GM18498 (cell line): ENCODE measurements around the gene APRT.
"Not testable (repeated sequence)": the region's sequence is repeated elsewhere in the genome, so short reads cannot be mapped to it uniquely, and the experiment has no call there.

ENCODE experiments used
- ATAC-seq: cut with Tn5 transposase; IDR thresholded peaks from one replicate; pipeline ENCODE4 v1.9.1; 2021; ENCODE audit warnings: mild to moderate bottlenecking, moderate library complexity; ENCODE audit not compliant: unreplicated experiment

APRT gene

DNA sequence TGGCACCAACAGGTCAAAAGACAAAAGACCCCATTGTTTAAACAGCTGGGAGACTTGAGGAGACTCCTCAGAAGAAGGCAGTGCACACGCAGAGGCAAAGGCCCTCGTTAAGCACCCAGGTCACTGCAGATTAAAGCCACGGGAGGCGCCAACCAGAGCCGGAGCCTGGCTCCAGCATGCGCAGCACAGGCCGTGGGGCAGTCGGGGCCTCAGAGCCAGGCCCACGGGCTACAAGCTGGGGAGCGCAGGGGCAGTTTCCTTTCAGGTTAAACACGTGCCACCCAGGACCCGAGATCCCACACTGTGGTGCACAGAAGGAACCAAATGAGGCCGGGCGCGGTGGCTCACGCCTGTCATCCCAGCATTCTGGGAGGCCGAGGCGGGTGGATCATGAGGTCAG, 35.9 kb downstream of the APRT start:
- no peak for ATAC-seq

DNA sequence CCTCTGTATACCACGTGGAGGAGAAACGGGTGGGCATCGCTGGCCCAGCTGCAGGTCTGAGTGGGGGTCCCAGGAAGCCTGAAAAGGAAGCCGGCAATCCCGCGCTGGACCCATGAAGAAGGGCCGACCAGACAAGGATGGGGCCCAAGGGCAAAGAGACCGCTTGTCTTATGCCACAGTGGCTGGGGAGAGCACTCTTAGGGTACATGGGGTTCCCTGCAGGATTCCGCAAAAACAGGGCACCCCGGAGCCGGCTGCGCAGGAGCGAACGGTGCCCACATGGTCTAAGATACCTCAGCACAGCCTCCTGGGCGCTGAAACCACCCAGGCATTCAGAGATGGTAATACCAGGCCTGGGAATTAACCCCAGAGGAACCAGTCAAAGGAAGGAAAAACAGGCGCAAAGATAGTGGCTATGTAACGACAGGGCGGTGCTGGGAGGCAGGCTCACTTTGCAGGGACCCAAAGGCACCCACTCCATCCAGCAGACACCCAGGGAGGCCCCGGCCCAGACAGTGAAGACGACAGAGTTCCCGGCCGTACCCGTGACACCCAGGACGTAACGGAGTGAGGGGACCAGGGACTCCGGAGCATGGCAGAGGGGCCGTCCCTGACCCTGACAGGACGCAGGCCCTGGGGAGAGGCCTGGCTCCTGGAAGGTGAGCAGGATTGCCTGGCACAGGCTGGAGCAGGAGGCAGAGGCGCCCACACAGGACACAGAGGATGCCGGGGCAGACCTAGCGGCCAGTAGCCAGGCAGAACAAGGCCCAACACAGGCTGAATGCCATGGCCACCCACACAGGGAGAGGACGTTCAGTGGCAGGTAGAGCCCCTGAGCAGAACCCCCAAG, 37.0 kb downstream of the APRT start:
- ATAC-seq = no peak

DNA sequence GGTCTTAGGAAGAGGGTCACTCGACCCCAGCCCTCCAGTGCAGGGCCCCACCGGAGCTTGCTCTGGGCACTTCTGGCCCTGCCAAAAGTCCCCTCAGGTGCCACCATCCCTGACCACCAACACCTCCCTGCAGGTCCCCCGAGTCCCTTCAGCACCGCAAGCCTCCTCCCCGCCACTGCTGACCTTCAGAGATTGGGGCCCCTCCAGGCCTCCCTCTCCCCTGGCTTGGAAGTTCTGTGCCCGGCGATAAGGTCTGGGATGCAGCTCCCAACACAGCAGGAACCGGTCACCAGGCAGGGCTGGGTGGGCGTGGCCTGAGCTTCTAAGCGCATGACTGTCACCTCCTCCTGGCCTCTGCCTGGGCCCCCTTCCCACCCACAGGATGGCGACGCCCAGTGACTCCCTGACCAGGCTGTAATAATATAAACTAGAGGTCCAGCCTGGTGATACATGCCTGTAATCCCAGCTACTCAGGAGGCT, 37.9 kb downstream of the APRT start:
- ATAC-seq = no peak

DNA sequence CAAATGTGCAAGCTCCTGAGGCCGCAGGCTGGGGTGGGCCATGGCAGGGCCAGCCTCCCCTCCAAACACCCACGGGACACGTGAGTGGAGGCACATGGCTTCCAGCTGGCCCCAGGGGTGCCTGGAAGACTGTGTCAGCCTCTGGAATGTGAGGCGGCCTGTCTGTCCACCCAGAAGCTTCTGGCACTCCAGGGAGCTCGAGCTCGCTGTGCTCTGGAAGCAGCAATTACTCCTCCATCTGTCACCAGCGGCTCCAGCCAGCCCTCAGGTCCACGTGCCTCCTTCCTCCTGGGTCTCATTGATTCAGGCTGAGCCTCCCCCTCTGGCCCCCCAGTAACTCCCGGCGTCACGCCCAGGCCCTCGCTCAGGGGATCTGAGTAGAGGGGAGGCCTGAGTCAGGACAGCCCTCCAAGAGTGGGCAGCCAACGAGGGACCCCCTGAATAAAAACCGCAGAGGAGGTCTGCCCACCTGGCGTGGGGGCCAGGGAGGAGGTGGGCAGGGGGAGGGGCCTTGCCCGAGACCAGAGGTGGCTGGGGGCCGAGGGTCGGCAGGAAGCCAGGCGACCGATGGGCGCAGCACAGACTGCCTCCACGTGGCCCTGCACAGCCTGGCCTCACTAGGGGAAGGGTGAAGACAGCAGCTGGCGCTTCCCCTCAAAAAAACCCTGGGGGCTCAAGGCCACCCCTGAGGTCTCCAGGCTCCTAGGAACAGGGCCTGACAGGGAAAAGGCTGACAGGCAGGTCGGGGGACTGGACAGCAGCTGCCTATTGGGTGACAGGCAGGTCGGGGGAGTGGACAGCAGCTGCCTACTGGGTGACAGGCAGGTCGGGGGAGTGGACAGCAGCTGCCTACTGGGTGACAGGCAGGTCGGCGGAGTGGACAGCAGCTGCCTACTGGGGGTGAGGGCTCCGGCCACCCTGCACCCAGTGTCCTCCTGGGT, 38.6 kb downstream of the APRT start:
- ATAC-seq = no peak

DNA sequence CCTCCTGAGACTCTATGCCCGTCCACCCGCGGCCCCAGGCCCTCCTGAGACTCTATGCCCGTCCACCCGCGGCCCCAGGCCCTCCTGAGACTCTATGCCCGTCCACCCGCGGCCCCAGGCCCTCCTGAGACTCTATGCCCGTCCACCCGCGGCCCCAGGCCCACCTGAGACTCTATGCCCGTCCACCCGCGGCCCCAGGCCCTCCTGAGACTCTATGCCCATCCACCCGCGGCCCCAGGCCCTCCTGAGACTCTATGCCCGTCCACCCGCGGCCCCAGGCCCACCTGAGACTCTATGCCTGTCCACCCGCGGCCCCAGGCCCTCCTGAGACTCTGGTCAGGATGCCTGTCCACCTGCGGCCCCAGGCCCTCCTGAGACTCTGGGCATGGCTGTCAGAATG, 39.9 kb downstream of the APRT start:
- ATAC-seq = not testable (repeated sequence)

DNA sequence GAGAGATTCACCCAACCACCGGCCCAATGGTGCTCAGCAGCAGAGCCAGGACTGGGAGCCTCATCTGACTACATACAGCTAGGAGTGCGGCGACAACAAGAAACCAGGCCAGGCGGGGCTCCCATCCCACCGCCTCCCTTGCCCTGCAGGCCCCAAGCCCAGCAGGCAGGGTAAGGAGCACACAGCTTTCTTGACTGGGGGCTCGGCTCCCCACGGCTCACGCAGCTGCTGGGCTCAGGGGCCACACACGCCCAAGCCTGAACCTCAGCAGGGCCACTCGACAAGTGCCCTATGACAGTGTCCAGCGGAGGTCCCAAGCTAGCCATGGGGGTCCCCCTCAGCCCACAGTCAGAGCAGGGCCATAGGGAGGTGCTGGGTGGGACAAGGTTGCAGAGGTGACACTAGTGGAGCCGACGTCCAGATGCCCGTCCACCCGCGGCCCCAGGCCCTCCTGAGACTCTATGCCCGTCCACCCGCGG, 40.4 kb downstream of the APRT start:
- no peak for ATAC-seq

DNA sequence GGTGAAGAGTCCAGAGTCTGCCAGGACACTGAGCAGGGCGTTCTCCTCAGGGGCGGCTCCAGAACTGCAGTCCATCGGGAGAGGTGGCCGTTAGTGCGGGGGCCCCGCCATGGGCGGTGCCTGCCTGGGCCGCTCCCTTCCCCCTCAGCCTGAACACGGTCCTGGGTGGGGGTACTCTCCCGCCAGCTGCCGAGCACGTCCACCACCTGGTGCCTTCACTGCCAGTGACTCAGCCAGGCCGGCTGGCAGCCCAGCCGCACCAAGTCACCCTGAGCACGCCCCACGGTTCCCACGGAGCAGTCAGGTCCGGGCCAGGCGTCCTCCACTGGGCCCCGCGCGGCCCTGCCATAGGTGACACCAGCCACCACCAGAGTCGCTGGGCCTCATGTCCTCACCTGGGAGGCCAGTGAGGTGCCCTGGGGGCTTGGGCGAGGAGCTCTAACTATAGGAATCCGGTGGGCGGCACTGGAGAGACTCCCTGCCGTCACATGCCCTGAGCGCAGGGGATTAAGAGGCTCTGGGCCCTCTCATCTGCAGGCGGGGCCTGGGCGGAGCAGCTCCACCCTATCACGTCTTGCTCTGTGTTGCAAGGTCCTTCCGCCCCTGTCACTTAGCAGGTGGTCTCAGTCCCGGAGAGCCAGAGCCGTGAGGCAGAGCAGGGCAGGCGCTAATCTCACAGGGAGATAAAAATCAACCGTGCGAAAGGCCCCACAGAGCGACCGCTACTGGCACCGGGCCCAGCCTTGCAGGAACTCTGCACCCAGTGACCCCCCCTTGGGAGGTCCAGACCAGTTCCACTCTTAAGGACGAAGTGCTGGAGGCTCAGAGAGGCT, 41.1 kb downstream of the APRT start:
- no peak for ATAC-seq

DNA sequence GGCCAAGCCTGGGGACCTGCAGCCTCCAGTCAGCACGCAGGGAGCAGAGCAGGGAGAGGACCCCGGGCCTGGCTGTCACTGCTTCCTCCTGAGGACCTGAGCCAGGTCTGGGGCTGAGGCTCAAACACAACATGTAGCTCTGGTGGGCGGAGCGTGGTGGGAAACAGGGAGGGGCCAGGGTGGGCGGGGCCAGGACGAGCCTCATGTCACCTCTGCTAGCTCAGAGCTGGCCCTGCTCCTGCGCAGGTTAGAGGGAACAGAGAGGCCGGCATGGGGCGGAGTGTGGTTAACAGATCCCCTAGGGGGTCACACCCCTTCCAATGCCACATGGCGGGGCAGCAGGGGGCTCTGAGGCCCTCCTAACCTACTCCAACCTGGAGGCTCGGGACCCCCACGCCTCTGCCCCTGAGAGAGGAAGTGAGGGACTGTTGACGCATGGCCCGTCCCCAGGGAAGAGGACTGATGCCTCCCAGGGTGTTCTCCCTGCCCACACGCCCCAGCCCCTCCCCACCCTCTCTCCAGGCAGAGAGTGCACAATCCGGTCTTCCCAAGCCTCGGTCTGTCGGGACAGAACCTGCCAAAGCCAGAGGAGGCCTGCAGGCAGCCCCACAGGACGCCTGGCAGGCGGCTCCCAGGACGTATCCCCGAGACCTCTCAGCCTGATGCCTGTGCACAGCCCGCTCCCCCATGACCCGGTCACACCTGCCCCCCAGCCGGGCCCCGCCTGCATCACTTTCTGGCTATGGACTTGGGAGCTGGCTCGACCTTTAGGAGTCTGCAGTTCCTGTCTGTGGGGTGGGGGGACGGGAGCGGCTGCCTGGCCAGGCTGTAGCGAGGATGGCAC, 41.9 kb downstream of the APRT start:
- no peak for ATAC-seq

DNA sequence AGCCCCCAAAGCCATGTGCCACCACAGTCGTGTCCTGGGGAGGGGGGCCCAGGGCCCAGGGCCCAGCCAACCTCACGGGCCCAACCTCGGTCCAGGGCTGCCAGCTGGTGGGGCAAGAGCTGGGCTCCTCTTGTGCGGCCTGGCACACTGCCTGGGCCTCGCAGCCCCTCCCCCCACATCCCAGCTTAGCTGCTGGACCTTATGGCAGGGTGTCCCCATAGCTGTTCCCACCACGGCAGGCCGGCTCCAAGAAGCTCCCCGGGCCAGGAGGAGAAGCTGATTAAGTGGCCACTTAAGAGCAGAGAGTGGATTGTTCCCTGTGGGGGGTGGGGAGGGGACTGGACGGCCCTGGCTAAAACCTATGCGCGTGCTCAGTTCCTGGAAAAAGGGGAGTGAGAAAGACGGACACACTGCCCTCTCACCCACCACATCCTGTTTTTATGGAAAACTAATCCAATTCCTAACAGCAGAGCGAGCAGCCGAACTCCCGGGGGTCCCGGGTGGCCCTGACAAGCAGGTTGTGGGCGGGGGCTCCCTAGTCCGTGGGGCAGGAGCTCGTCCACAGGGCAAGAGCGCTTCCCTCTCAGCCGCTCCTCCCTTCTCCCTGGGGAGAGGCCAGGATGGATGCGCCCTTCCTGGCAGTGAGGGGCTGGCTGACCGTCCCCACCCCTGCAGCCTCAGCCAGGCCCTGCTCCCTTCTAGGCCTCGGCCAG, 43.5 kb downstream of the APRT start:
- ATAC-seq = no peak

DNA sequence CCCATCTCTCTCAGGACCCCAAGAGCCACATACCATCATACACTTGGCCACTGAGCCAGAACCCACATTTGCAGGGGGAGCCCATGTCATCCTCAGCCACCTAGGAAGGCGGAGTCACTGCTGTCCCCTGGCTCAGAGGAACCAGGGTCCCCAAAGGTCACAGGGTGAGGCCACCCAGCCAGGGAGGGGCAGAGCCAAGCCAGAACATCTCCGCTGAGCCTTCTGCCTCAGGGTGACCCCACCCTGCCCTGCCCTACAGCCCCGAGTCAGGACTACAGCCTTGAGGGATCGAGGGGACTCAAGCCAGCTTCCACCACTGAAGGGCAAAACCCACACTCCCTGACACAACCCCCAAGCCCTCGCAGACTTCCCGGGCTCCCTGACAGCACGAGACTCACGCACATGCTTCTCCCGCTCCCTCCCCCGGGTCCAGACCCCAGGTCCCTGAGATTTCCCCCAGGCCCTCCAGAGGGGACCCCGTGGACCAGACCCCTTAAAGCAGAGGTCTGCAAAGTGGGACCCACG, 44.1 kb downstream of the APRT start:
- ATAC-seq = no peak

DNA sequence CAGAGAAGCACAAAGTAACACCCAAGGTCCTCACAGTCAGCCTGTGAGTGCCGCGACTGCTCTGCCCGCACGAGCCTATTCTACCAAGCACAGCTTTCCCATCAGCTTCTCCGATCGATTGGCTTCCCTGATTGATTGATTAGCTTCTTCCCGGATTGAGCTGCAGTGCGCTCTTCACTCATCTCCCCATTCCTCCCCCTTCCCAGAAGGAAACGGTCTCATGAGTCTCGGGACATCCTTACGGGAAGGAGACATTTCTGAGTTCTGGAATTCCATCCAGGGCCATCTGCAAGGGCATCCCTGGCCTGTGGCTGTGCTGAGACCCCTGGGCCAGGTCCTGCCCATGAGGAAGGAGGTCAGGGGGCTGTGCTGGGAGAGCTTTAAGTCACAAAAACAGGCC, 44.8 kb downstream of the APRT start:
- no peak for ATAC-seq

DNA sequence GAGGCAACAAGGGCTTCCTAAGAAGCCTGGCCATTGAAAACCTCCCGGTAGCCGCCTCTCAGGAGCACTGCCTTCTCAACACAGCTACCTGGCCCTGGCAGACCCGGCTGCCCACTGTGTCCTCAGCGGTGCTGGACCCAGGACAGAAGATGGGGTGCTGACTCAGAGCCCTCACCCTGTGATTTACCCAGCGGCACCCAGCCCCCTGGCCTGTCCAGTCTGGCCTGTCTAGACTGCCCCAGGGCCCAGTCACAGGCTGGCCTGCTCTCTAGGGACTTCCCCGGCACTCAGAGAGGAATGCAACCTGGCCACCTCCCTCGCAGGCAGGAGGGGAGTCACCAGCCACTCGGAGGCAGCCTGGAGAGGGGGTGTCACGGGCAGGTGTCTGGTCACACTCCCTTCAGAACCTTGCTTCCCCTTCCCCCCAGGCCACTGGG, 46.8 kb downstream of the APRT start:
- ATAC-seq = no peak

DNA sequence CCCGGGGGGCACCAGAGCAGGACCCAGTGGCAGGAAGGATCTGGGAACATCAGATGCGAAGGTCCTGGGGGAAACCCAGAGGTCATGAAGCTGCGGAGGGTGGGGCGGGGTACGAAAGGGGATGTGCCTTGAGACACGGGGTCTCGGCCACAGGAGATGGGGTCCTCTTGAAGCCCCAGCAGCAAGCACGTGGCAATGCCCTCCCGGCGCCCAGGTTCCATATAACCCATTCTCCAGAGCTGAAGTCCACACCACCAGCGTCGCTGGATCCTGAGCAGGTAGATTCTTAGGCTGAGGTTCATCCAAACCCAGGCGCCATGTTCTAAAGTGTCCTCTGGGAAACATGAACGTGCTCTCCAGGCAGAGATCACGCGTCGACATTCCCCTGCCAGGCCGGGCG, 47.6 kb downstream of the APRT start:
- no peak for ATAC-seq

DNA sequence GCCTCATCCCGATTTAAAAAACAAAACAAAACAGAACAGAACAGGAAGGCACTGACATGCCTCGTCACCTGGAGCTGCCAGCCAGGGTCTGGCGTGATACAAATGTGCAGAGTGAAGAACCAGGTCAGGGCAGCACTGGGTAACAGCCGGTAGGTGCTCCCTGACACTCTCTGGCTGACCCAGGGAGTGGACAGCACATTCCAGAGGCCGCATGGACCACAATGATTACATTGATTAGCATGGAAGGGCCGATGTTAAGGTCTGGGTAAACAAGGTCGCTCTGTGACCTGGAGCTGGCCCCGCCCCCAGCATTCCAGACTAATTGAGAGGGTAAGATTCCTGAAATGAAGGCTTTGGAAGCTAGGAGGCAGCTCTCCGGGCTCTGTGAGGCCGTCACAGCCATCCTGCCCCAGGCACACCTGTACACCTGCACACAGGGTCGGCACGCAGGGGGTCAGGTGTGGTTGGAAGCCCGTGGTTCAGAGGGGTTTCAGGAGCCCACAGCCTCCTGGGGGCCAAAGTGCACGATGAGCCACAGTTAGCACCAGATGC, 48.1 kb downstream of the APRT start:
- ATAC-seq = no peak

DNA sequence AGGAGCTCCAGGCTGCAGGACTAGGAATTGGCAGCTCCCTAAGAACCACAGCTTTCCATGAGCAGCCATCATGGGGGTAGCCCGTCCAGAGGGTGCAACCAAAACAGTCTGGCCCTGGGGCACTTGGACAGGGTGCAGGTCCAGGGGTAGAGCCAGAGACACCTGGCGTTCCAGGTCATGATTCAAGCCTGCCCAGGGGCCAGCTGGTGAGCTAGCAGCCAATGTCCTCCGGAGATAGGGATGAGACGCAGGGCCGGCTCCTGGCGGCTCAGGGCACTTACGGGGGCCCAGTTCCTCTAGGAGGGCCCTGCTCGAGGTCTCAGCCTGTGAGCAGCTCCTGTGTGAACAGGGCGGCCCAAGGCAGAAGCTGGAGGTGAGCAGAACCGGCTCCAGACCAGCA, 48.8 kb downstream of the APRT start:
- no peak for ATAC-seq

DNA sequence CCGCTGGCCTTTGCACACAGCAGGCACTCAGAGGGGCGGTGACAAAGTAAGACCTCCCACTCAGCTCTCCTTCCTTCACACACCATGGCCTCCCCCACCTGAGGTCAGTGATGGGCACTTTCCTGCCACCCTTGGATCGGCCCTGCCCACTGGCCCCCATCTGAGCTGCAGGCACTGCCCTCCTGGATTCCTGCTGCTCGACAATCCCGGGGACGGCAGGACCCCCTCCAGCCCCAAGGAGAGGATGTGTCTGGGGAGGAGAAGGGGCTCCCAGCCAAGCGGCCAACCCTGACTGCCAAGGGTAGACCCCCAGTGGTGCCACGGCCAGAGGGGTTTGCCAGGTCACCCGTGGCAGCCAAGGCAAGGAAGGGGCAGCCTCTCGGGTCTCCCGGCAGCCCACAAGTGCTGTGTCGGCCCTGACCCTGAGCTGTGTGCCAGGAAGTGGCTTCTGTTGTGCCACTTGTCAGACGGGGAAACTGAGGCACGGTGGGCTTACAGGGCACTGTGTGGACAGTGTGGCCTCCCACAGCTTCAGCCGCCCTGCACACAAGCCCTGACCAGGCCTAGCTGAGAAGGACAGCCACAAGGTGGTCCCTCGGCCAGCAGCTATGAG, 49.4 kb downstream of the APRT start:
- no peak for ATAC-seq

DNA sequence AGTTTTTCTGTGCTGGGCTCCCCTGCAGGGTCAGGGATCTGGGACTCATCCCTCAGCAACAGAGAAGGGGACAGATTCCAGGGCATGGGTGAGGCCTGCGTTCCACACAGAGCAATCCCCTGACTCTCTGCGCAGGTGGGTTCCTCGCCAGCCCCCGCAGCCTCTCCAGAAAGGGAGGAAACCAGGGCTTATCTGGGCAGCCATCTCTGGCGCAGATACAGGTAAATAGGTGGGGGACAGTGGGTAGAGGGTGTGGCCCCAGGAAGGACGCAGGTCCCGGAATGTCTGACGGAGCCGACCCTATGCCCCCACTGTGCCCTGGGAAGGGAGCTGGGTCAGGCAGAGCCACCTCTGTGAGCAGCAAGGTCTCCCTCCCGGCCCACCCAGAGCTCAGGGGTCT, 49.9 kb downstream of the APRT start:
- ATAC-seq = no peak

DNA sequence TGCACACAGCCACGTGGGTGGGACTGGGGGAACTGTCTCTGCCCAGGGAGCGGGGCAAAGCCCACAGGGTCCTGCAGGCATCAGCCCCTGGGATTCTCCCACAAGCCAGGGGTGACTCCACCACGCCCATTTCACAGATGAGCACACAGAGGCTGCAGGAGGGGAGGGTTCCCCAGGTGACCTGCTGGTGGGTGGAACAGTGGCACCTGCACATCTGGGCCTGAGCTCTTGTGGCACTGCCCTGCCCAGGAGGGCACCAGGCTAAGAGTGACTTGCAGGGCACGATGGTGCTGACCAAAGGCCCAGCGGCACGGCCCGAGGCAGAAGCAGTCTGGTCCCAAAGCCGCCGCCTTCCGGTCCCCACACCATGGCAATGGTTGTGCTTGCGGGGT, 50.6 kb downstream of the APRT start:
- ATAC-seq = no peak
